Endothelial cell (in vitro differentiated cells): ENCODE measurements around the gene E2F8. TPM values are rescaled to one million over a fixed set of nuclear protein-coding genes. Genes with fewer than 3 reads are reported as not detected.

ENCODE experiments used
- DNase-seq: peaks from one replicate; pipeline ENCODE4 v3.0.0; 2021; ENCODE audit warnings: low spot score
- H3K27ac Mint-ChIP-seq: one replicate; pipeline ENCODE4 v1.8.0; 2021; ENCODE audit warnings: mixed read lengths, inconsistent platforms; ENCODE audit not compliant: unreplicated experiment
- H3K27me3 Mint-ChIP-seq: one replicate; pipeline ENCODE4 v1.8.0; 2021; ENCODE audit warnings: mild to moderate bottlenecking, moderate library complexity, mixed read lengths, inconsistent platforms; ENCODE audit not compliant: unreplicated experiment
- H3K36me3 Mint-ChIP-seq: one replicate; pipeline ENCODE4 v1.8.0; 2021; ENCODE audit warnings: mild to moderate bottlenecking, low read depth, mixed read lengths, inconsistent platforms; ENCODE audit not compliant: unreplicated experiment
- H3K4me1 Mint-ChIP-seq: one replicate; pipeline ENCODE4 v1.8.0; 2021; ENCODE audit warnings: mild to moderate bottlenecking, mixed read lengths, inconsistent platforms; ENCODE audit not compliant: unreplicated experiment
- H3K4me3 Mint-ChIP-seq: one replicate; pipeline ENCODE4 v1.8.0; 2021; ENCODE audit warnings: mild to moderate bottlenecking, mixed read lengths, inconsistent platforms; ENCODE audit not compliant: unreplicated experiment
- H3K9me3 Mint-ChIP-seq: one replicate; pipeline ENCODE4 v1.8.0; 2021; ENCODE audit warnings: mixed read lengths, inconsistent platforms; ENCODE audit not compliant: unreplicated experiment
- total RNA-seq: library from RNA; stranded (reverse); fragmentation: NEBNext Ultra II Directional; extraction: Animal tissue kit (Norgen Biotek cat#: 25700); gene quantifications from one replicate; pipeline ENCODE4 v1.2.1, GENCODE V29; 2021; ENCODE audit not compliant: unreplicated experiment
- TF ChIP-seq, protein P1 (sequence below): fragments of 200-600 bp; sonication (generic); IDR thresholded peaks from one replicate; pipeline ENCODE4 v1.5.0; 2021; ENCODE audit warnings: antibody characterized with exemption; ENCODE audit not compliant: unreplicated experiment

E2F8 gene
- total RNA-seq, 1 donor from 2014 or later = 0.92 TPM

DNA sequence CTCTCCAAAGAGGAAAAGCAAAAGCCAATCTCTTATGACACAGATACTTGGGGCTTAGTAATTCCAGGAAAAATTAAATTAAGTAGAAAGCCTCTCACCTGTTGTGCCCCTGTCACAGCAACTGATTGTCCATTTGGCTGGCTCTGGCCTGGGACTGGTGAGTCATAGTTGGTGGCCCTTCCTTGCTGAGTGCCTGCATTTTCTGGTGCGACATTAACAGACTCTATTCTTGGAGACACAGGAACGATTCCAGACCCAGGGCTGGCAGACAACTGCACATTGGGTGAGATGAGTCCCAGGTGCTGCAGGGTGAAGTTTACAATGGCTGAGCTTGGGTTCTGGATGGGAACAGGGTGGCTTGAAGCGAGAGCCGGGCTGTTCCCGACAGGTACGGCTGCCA is 15.6 kb downstream of the E2F8 start:
- H3K36me3 Mint-ChIP-seq = peaks cover 4% of the 10 kb centered on the region
- H3K4me3 Mint-ChIP-seq = no peak overlapping the region
- H3K9me3 Mint-ChIP-seq = no peaks in the 10 kb centered on the region
- TF ChIP-seq, protein P1, sequence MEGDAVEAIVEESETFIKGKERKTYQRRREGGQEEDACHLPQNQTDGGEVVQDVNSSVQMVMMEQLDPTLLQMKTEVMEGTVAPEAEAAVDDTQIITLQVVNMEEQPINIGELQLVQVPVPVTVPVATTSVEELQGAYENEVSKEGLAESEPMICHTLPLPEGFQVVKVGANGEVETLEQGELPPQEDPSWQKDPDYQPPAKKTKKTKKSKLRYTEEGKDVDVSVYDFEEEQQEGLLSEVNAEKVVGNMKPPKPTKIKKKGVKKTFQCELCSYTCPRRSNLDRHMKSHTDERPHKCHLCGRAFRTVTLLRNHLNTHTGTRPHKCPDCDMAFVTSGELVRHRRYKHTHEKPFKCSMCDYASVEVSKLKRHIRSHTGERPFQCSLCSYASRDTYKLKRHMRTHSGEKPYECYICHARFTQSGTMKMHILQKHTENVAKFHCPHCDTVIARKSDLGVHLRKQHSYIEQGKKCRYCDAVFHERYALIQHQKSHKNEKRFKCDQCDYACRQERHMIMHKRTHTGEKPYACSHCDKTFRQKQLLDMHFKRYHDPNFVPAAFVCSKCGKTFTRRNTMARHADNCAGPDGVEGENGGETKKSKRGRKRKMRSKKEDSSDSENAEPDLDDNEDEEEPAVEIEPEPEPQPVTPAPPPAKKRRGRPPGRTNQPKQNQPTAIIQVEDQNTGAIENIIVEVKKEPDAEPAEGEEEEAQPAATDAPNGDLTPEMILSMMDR = no peak
- peaks cover 6% of the 10 kb centered on the region for H3K4me1 Mint-ChIP-seq
- no peak for DNase-seq
- H3K27me3 Mint-ChIP-seq = peaks cover 2% of the 10 kb centered on the region
- H3K27ac Mint-ChIP-seq = no peak overlapping the region

DNA sequence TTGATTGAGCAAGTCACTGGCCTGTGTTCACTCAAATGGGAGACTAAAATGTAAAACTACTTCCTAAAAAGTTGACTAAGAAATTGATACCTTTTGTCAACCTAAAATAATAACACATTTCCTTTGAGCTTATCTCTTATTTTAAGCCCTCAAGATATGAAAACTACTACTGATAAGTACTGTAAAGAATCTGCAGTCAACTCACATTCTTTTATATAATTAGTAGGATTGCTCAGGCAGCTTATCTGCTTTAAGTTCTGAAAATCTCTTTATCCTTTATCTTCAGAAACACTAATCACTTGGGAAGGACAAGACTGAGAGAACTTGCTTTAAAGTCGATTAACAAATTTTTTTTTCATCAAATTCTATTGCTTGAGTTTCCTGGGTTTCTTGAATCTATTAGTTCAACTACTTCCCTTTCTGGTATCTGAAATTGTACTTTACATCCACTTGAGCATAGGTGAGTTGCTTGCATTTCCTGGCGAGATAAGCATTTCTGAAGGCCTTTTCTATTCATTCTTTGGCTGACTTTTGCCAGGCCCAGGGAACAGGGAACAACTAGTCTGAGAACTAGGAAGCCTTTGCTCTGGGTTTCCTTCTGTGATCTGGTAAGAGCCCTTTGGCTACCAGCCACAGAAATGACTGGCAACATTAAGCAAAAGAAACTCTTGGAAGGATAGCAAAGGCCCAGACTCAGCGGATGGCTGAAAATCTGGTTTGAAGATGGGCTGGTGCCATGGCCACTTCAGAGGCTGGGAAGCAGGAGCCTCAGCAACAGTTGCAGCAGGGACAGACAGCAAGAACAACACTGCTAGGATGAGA is 19.6 kb downstream of the E2F8 start:
- Mint-ChIP-seq H3K4me3 (no peak overlapping the region), H3K27ac (no peak overlapping the region), H3K4me1 (peaks cover 6% of the 10 kb centered on the region), H3K36me3 (peaks cover 4% of the 10 kb centered on the region), H3K9me3 (no peaks in the 10 kb centered on the region), H3K27me3 (peaks cover 6% of the 10 kb centered on the region)
- TF ChIP-seq, protein P1 = no peak
- no peak for DNase-seq

DNA sequence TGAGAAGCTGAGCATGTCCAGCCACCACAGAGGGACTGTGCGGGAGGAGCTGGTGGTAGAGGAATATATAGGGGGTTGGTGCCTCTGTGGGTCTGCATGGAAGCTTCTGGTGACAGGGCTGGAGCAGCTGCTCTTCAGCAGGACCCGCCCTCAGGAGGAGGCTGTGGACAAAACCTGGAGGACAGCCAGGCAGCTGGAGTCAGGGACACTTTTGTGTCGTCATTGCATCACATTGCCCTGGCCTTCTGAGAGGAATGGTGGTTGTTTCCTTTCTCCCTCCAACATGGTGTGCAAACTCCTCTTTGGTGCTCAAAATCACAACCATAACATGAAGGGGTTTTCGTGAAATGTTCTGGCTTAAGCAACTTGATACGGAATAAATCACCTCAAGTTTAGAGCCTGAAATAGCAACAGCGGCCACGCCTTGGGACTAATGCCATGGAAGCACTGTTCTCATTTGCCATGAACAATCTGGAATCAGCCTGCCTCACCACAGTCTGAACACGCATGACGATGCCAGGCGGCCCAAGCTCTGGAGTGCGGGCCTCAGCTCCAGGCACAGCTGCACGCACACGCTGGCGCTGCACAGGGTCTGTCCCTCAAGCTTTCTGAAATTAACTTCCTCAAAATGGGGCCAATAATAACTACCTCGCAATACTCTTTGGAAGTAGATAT is 21.8 kb downstream of the E2F8 start:
- TF ChIP-seq, protein P1 = no peak
- Mint-ChIP-seq H3K9me3 (no peaks in the 10 kb centered on the region), H3K27ac (no peak overlapping the region), H3K36me3 (peaks cover 4% of the 10 kb centered on the region), H3K27me3 (peaks cover 6% of the 10 kb centered on the region), H3K4me3 (no peak overlapping the region), H3K4me1 (peaks cover 6% of the 10 kb centered on the region)
- DNase-seq = no peak

DNA sequence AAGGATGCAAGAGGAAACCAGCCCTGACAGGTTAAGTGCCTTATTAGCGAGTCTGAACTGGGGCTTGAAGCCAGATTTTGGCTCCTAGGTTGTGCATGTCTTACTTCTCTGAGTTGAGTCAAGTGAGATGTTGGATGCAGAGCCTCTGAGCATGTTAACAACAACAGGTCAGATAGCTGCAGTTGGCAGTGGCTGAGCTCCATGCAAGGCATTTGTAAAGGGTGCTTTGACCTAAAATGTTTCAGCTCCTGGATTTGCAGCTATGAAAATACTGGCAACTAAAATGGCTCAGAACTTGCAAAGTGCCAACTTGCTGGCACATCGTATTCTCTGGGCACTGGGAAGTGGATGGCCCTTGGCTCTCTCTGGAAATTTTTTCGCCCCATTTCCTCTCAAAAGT is 22.5 kb downstream of the E2F8 start:
- TF ChIP-seq, protein P1 = no peak
- Mint-ChIP-seq H3K4me3 (no peak overlapping the region), H3K9me3 (no peaks in the 10 kb centered on the region), H3K27ac (no peak overlapping the region), H3K36me3 (peaks cover 4% of the 10 kb centered on the region), H3K27me3 (peaks cover 4% of the 10 kb centered on the region), H3K4me1 (peaks cover 6% of the 10 kb centered on the region)
- DNase-seq = no peak
